PC-9 (cell line): ENCODE measurements around the gene FTL. TPM values are rescaled to one million over a fixed set of nuclear protein-coding genes. Genes with fewer than 3 reads are reported as not detected.
"Not testable (repeated sequence)": the region's sequence is repeated elsewhere in the genome, so short reads cannot be mapped to it uniquely, and the experiment has no call there.

Experiments used
- BruUV-seq: library from RNA; stranded (reverse); fragments of 400-500 nt; replicated peaks from 2 replicates; lab custom pipeline; 2021; lab: Mats Ljungman, UMichigan
- CTCF ChIA-PET: fragments of 300-600 bp; sonication (Branson Sonifier 250); formaldehyde crosslinking; loops from one replicate; lab custom pipeline; 2022; ENCODE audit warnings: antibody characterized with exemption; lab: Charles Lee
- POLR2A ChIA-PET: fragments of 300-600 bp; sonication (Branson Sonifier 250); formaldehyde crosslinking; loops from one replicate; lab custom pipeline; 2022; ENCODE audit warnings: antibody characterized with exemption; ENCODE audit not compliant: unreplicated experiment; lab: Charles Lee
- DNase-seq, 2 experiments: peaks; one replicate each; pipeline versions ENCODE4 v3.0.0 to v3.0.0-alpha.2; 2015 to 2022; ENCODE audit warnings: mixed read lengths in 1 of 2
- H2AFZ ChIP-seq: fragments of 200-600 bp; sonication (generic); 2 replicates; pipeline ENCODE4 v1.8.1; 2017; ENCODE audit warnings: antibody characterized with exemption
- H3F3A ChIP-seq: fragments of 200-600 bp; sonication (generic); 2 replicates; pipeline ENCODE4 v1.8.1; 2017; ENCODE audit warnings: antibody characterized with exemption, mild to moderate bottlenecking, low read depth; ENCODE audit not compliant: insufficient read depth
- H3K27ac ChIP-seq: fragments of 200-600 bp; sonication (generic); 2 replicates; pipeline ENCODE4 v1.6.1; 2016; ENCODE audit warnings: mixed run types
- H3K27me3 ChIP-seq: fragments of 200-600 bp; sonication (generic); 2 replicates; pipeline ENCODE4 v1.6.1; 2016; ENCODE audit warnings: low read depth, mixed run types; ENCODE audit not compliant: insufficient read depth
- H3K36me3 ChIP-seq: fragments of 200-600 bp; sonication (generic); 2 replicates; pipeline ENCODE4 v1.6.1; 2016; ENCODE audit warnings: low read depth, mixed run types
- H3K4me1 ChIP-seq: fragments of 200-600 bp; sonication (generic); replicated peaks from 2 replicates; pipeline ENCODE4 v1.6.1; 2016; ENCODE audit warnings: mixed run types; ENCODE audit not compliant: insufficient read depth
- H3K4me2 ChIP-seq: fragments of 200-600 bp; sonication (generic); 2 replicates; pipeline ENCODE4 v1.6.1; 2017; ENCODE audit warnings: mixed run types
- H3K4me3 ChIP-seq: fragments of 200-600 bp; sonication (generic); 2 replicates; pipeline ENCODE4 v1.6.1; 2016; ENCODE audit warnings: mixed run types
- H3K79me2 ChIP-seq: fragments of 200-600 bp; sonication (generic); 2 replicates; pipeline ENCODE4 v1.6.1; 2017; ENCODE audit warnings: low read depth, mixed run types
- H3K9me2 ChIP-seq: fragments of 200-600 bp; sonication (generic); 2 replicates; pipeline ENCODE4 v1.8.1; 2017; ENCODE audit warnings: mild to moderate bottlenecking; ENCODE audit not compliant: insufficient read depth
- H3K9me3 ChIP-seq: fragments of 200-600 bp; sonication (generic); 2 replicates; pipeline ENCODE4 v1.8.1; 2016; ENCODE audit warnings: low read depth; ENCODE audit not compliant: insufficient read depth
- H4K20me1 ChIP-seq: fragments of 200-600 bp; sonication (generic); 2 replicates; pipeline ENCODE4 v1.8.1; 2017; ENCODE audit not compliant: insufficient read depth
- EZH2 ChIP-seq: fragments of 200-600 bp; sonication (generic); IDR thresholded peaks from 2 replicates; pipeline ENCODE4 v1.8.0; 2017; ENCODE audit warnings: antibody characterized with exemption, low read depth
- intact Hi-C: fragments of 100-400 bp; cut with micrococcal nuclease; formaldehyde crosslinking; loops from one replicate; pipeline ENCODE4 v1.10.0; 2022; ENCODE audit not compliant: unreplicated experiment
- total RNA-seq: library from RNA; stranded (reverse); gene quantifications from 2 replicates; pipeline ENCODE4 v1.2.3, GENCODE V29; 2021
- TF ChIP-seq, protein P1 (sequence below): fragments of 200-600 bp; sonication (generic); conservative IDR thresholded peaks from 2 replicates; pipeline ENCODE4 v1.6.1; 2017; ENCODE audit warnings: mixed run types, antibody characterized with exemption, mild to moderate bottlenecking, moderate library complexity

Gene FTL
- total RNA-seq, 1 experiment from 2014 or later, result 3,822 TPM

GRCh38 chr19:48921721-48922500 lies 43.2 kb upstream of the FTL start:
- no peak overlapping the region for H3K27ac ChIP-seq
- POLR2A ChIA-PET, result no interaction called here
- no peaks in the 10 kb centered on the region for H3K9me2 ChIP-seq
- no peaks in the 10 kb centered on the region for H3K9me3 ChIP-seq
- no peak overlapping the region for H2AFZ ChIP-seq
- H3K4me2 ChIP-seq, result no peak overlapping the region
- no peaks in the 10 kb centered on the region for H3K27me3 ChIP-seq
- H3K36me3 ChIP-seq, result no peaks in the 10 kb centered on the region
- peaks cover 18% of the 10 kb centered on the region; the same call in 1 of the 2 replicates for H3F3A ChIP-seq
- H3K4me1 ChIP-seq, result no peaks in the 10 kb centered on the region
- CTCF ChIA-PET, result no interaction called here
- no peak overlapping the region for H3K4me3 ChIP-seq
- no TSS peak for BruUV-seq
- no peaks in the 10 kb centered on the region for H3K79me2 ChIP-seq
- DNase-seq, result no peak
- TF ChIP-seq, protein P1, sequence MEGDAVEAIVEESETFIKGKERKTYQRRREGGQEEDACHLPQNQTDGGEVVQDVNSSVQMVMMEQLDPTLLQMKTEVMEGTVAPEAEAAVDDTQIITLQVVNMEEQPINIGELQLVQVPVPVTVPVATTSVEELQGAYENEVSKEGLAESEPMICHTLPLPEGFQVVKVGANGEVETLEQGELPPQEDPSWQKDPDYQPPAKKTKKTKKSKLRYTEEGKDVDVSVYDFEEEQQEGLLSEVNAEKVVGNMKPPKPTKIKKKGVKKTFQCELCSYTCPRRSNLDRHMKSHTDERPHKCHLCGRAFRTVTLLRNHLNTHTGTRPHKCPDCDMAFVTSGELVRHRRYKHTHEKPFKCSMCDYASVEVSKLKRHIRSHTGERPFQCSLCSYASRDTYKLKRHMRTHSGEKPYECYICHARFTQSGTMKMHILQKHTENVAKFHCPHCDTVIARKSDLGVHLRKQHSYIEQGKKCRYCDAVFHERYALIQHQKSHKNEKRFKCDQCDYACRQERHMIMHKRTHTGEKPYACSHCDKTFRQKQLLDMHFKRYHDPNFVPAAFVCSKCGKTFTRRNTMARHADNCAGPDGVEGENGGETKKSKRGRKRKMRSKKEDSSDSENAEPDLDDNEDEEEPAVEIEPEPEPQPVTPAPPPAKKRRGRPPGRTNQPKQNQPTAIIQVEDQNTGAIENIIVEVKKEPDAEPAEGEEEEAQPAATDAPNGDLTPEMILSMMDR, result no peak
- no peak for TF ChIP-seq EZH2
- intact Hi-C loops, result no loop called here
- no peaks in the 10 kb centered on the region for H4K20me1 ChIP-seq

- no peaks in the 10 kb centered on the region for H3K9me2 ChIP-seq
- no peaks in the 10 kb centered on the region for H4K20me1 ChIP-seq
- no peak for DNase-seq
- POLR2A ChIA-PET, result no interaction called here
- CTCF ChIA-PET, result no interaction called here
- no peaks in the 10 kb centered on the region for H3K36me3 ChIP-seq
- no peaks in the 10 kb centered on the region for H3K79me2 ChIP-seq
- TSS peak; percentile 52 for BruUV-seq
- no peaks in the 10 kb centered on the region for H3K4me1 ChIP-seq
- H3K27me3 ChIP-seq, result no peaks in the 10 kb centered on the region
- H3K9me3 ChIP-seq, result no peaks in the 10 kb centered on the region
- intact Hi-C loops, result no loop called here
- H3K4me2 ChIP-seq, result no peak overlapping the region
- H3K27ac ChIP-seq, result no peak overlapping the region
- no peak overlapping the region for H3K4me3 ChIP-seq
- TF ChIP-seq, protein P1, result no peak
- no peak for TF ChIP-seq EZH2
- H3F3A ChIP-seq, result peaks cover 19% of the 10 kb centered on the region; the same call in 1 of the 2 replicates
- no peak overlapping the region for H2AFZ ChIP-seq
Measured at GRCh38 chr19:48922548-48923490, 42.3 kb upstream of the FTL start.

DNA sequence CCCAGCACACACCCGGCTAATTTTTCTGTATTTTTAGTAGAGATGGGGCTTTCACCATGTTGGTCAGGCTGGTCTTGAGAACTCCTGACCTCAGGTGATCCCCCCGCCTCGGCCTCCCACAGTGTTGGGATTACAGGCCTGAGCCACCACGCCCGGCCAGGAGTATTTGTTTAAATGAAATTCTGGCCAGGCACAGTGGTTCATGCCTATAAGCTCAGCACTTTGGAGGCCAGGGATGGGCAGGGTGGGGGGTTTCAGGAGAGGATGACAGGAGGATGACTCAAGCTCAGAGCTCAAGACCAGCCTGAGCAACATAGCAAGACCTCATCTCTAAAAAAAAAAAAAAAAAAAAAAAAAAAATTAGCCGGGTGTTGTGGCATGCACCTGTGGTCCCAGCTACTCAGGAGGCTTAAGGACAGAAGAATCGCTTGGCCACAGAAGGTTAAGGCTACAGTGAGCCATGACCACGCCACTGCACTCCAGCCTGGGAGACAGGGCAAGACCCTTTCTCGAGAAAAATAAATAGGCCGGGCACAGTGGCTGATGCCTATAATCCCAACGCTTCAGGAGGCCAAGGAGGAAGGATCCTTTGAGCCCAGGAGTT lies 39.8 kb upstream of the FTL start:
- Histone ChIP-seq H3K4me3 (no peak overlapping the region), H3F3A (peaks cover 19% of the 10 kb centered on the region; the same call in 1 of the 2 replicates), H2AFZ (no peak overlapping the region), H3K4me2 (no peak overlapping the region), H3K79me2 (no peaks in the 10 kb centered on the region), H3K36me3 (no peaks in the 10 kb centered on the region), H4K20me1 (no peaks in the 10 kb centered on the region), H3K27me3 (no peaks in the 10 kb centered on the region), H3K27ac (no peak overlapping the region), H3K9me3 (no peaks in the 10 kb centered on the region), H3K9me2 (no peaks in the 10 kb centered on the region), H3K4me1 (no peaks in the 10 kb centered on the region)
- ChIA-PET CTCF (no interaction called here), POLR2A (interaction anchor here (0.6 to 0.7 kb wide), 4 partner anchors 29 to 137 kb away, joined by 3 to 6 read pairs (median 3); no protein-coding TSS in a partner anchor)
- BruUV-seq, result no TSS peak
- TF ChIP-seq EZH2, result no peak
- TF ChIP-seq, protein P1, result no peak
- intact Hi-C loops, result no loop called here
- no peak for DNase-seq

DNA sequence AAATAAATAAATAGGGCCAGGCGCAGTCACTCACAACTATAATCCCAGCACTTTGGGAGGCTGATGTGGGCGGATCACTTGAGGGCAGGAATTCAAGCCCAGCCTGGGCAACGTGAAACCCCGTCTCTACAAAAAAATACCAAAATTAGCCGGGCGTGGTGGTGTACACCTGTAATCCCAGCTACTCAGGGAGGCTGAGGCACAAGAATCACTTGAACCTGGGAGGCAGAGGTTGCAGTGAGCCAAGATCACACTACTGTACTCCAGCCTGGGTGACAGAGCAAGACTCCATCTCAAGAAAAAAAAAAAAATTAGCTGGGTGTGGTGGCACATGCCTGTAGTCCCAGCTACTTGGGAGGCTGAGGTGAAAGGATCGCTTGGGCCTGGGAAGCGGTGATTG lies 39.2 kb upstream of the FTL start:
- DNase-seq, H4K20me1 ChIP-seq, H3K4me2 ChIP-seq, H3K9me2 ChIP-seq, H3K27ac ChIP-seq, BruUV-seq, H3K79me2 ChIP-seq, H2AFZ ChIP-seq, H3K27me3 ChIP-seq, H3K4me3 ChIP-seq, H3K4me1 ChIP-seq, intact Hi-C loops, H3K36me3 ChIP-seq, H3K9me3 ChIP-seq: not testable (repeated sequence)
- H3F3A ChIP-seq, result peaks cover 19% of the 10 kb centered on the region; the same call in 1 of the 2 replicates
- POLR2A ChIA-PET, result interaction anchor here (0.6 to 0.7 kb wide), 4 partner anchors 28 to 137 kb away, joined by 3 to 6 read pairs (median 3); no protein-coding TSS in a partner anchor
- CTCF ChIA-PET, result interaction anchor here (0.6 kb wide), 1 partner anchor 20 kb away, joined by 3 read pairs; no protein-coding TSS in a partner anchor
